ENCODE results near the gene DIP2C. TPM values are rescaled to one million over a fixed set of nuclear protein-coding genes. Genes with fewer than 3 reads are reported as not detected.

Gene DIP2C
- total RNA-seq, 4 donors from 2014 or later, result 10.5 to 40.5 (median 19.5) TPM

- no peaks in the 10 kb centered on the region for H3K9me3 ChIP-seq
- no peaks in the 10 kb centered on the region for H3K36me3 ChIP-seq
- peaks cover 0 to 13% of the 10 kb centered on the region in 2 donors for H3K4me1 ChIP-seq
- no peaks in the 10 kb centered on the region for H3K27me3 ChIP-seq
- H3K4me3 ChIP-seq, result no peak overlapping the region
- DNase-seq, result no peak
- no peak overlapping the region for H3K27ac ChIP-seq
- TF ChIP-seq POLR2A (IDR thresholded peaks at IDR 0.05), result no peak
- TF ChIP-seq CTCF (IDR thresholded peaks at IDR 0.05), result no peak
- intact Hi-C loops (cut with DNase I; ENCODE audit: low total_unique reads), result no loop called here
Measured at GRCh38 chr10:652233-652632, 37.2 kb downstream of the DIP2C start.

GRCh38 chr10:651692-652091, 37.8 kb downstream of the DIP2C start:
- no peaks in the 10 kb centered on the region for H3K9me3 ChIP-seq
- H3K4me1 ChIP-seq, result peaks cover 0 to 13% of the 10 kb centered on the region in 2 donors
- no peak overlapping the region for H3K4me3 ChIP-seq
- no peaks in the 10 kb centered on the region for H3K36me3 ChIP-seq
- peak overlapping the region in 1 of 2 donors; percentile 81 for H3K27ac ChIP-seq
- intact Hi-C loops (cut with DNase I; ENCODE audit: low total_unique reads), result no loop called here
- TF ChIP-seq CTCF (IDR thresholded peaks at IDR 0.05) (no peak), POLR2A (IDR thresholded peaks at IDR 0.05) (no peak)
- DNase-seq, result no peak
- H3K27me3 ChIP-seq, result no peaks in the 10 kb centered on the region

GRCh38 chr10:650886-651615, 38.4 kb downstream of the DIP2C start:
- intact Hi-C loops (cut with DNase I; ENCODE audit: low total_unique reads), result no loop called here
- DNase-seq, result no peak
- Histone ChIP-seq H3K4me3 (peak overlapping the region; percentile 22 to 29), H3K9me3 (no peaks in the 10 kb centered on the region), H3K27me3 (no peaks in the 10 kb centered on the region), H3K36me3 (no peaks in the 10 kb centered on the region), H3K27ac (peak overlapping the region; percentile 70 to 81), H3K4me1 (peaks cover 0 to 13% of the 10 kb centered on the region in 2 donors)
- no peak for TF ChIP-seq POLR2A (IDR thresholded peaks at IDR 0.05)
- TF ChIP-seq CTCF (IDR thresholded peaks at IDR 0.05), result no peak

GRCh38 chr10:650441-650851, 39.0 kb downstream of the DIP2C start:
- Histone ChIP-seq H3K27ac (peak overlapping the region; percentile 70 to 81), H3K4me1 (peaks cover 0 to 13% of the 10 kb centered on the region in 2 donors), H3K9me3 (no peaks in the 10 kb centered on the region), H3K27me3 (no peaks in the 10 kb centered on the region), H3K4me3 (peak overlapping the region; percentile 22 to 29), H3K36me3 (no peaks in the 10 kb centered on the region)
- intact Hi-C loops (cut with DNase I; ENCODE audit: low total_unique reads), result no loop called here
- peak; percentile 42 to 48 for DNase-seq
- TF ChIP-seq POLR2A (IDR thresholded peaks at IDR 0.05) (no peak), CTCF (IDR thresholded peaks at IDR 0.05) (no peak)

GRCh38 chr10:649798-650440, 39.5 kb downstream of the DIP2C start:
- TF ChIP-seq POLR2A (IDR thresholded peaks at IDR 0.05) (peak in 1 of 2 donors; percentile 28), CTCF (IDR thresholded peaks at IDR 0.05) (no peak)
- Histone ChIP-seq H3K27me3 (no peaks in the 10 kb centered on the region), H3K4me3 (peak overlapping the region; percentile 22 to 29), H3K9me3 (no peaks in the 10 kb centered on the region), H3K27ac (peak overlapping the region; percentile 70 to 81), H3K4me1 (peaks cover 0 to 13% of the 10 kb centered on the region in 2 donors), H3K36me3 (no peaks in the 10 kb centered on the region)
- intact Hi-C loops (cut with DNase I; ENCODE audit: low total_unique reads), result no loop called here
- peak; percentile 52 to 72 for DNase-seq
